ENCODE measurements around the gene ZNF536.

Gene ZNF536

GRCh38 chr19:30421571-30421970, 49.4 kb downstream of the ZNF536 start:
- DNase-seq (ENCODE audit: low spot score) = no peak
- in situ Hi-C loops (cut with MboI; ENCODE audit: low sequenced_read_pairs, unreplicated experiment) = no loop called here
- TF ChIP-seq CTCF (IDR thresholded peaks at IDR 0.05; ENCODE audit: borderline replicate concordance, control extremely low read depth, extremely low read depth, insufficient read depth, missing control alignments) = no peak

GRCh38 chr19:30423481-30423880, 51.3 kb downstream of the ZNF536 start:
- no peak for DNase-seq (ENCODE audit: low spot score)
- in situ Hi-C loops (cut with MboI; ENCODE audit: low sequenced_read_pairs, unreplicated experiment) = no loop called here
- no peak for TF ChIP-seq CTCF (IDR thresholded peaks at IDR 0.05; ENCODE audit: borderline replicate concordance, control extremely low read depth, extremely low read depth, insufficient read depth, missing control alignments)

GRCh38 chr19:30425885-30426838, 54.0 kb downstream of the ZNF536 start:
- TF ChIP-seq CTCF (IDR thresholded peaks at IDR 0.05; ENCODE audit: borderline replicate concordance, control extremely low read depth, extremely low read depth, insufficient read depth, missing control alignments) = no peak
- DNase-seq (ENCODE audit: low spot score) = no peak
- in situ Hi-C loops (cut with MboI; ENCODE audit: low sequenced_read_pairs, unreplicated experiment) = no loop called here

GRCh38 chr19:30426864-30427263, 54.7 kb downstream of the ZNF536 start:
- TF ChIP-seq CTCF (IDR thresholded peaks at IDR 0.05; ENCODE audit: borderline replicate concordance, control extremely low read depth, extremely low read depth, insufficient read depth, missing control alignments) = no peak
- DNase-seq (ENCODE audit: low spot score) = no peak
- in situ Hi-C loops (cut with MboI; ENCODE audit: low sequenced_read_pairs, unreplicated experiment) = no loop called here

- in situ Hi-C loops (cut with MboI; ENCODE audit: low sequenced_read_pairs, unreplicated experiment) = no loop called here
Observed at GRCh38 chr19:30428092-30428680, 56.0 kb downstream of the ZNF536 start.

GRCh38 chr19:30428844-30429243, 56.7 kb downstream of the ZNF536 start:
- DNase-seq (ENCODE audit: low spot score) = no peak
- in situ Hi-C loops (cut with MboI; ENCODE audit: low sequenced_read_pairs, unreplicated experiment) = no loop called here
- TF ChIP-seq CTCF (IDR thresholded peaks at IDR 0.05; ENCODE audit: borderline replicate concordance, control extremely low read depth, extremely low read depth, insufficient read depth, missing control alignments) = no peak

More at GRCh38 chr19:30428092-30428680, 56.0 kb downstream of the ZNF536 start:
- TF ChIP-seq CTCF (IDR thresholded peaks at IDR 0.05; ENCODE audit: borderline replicate concordance, control extremely low read depth, extremely low read depth, insufficient read depth, missing control alignments) = no peak
- DNase-seq (ENCODE audit: low spot score) = no peak
